GM12873 (cell line): ENCODE results near the gene TXN2.
A peak's percentile ranks its signal among the peaks of the same experiment; 100 is the strongest.

Experiments
- TF ChIP-seq, protein P1 (sequence below): IDR thresholded peaks from 2 replicates; pipeline ENCODE4 v1.5.1; 2012; ENCODE audit warnings: low read depth, mild to moderate bottlenecking, moderate library complexity, low read length, control low read depth; ENCODE audit not compliant: insufficient read depth; ENCODE audit errors: missing control alignments

TXN2 gene

DNA sequence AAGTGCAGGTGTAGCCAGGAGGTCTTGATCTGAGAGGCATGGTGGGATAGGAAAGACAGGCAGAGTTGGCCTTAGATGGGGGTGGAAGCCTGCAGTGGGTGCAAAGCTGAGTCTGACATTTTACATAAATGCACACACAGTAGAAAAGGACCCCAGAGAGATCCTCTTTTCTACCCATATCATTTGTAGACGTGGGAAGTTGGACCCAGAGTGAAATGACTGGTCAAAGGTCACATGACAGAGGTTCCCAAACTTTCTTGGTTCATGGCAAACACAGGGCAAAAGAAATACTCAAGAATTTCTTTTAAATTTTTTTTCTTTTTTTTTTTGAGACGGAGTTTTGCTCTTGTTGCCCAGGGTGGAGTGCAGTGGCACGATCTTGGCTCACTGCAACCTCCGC lies 31.6 kb upstream of the TXN2 start:
- TF ChIP-seq, protein P1, sequence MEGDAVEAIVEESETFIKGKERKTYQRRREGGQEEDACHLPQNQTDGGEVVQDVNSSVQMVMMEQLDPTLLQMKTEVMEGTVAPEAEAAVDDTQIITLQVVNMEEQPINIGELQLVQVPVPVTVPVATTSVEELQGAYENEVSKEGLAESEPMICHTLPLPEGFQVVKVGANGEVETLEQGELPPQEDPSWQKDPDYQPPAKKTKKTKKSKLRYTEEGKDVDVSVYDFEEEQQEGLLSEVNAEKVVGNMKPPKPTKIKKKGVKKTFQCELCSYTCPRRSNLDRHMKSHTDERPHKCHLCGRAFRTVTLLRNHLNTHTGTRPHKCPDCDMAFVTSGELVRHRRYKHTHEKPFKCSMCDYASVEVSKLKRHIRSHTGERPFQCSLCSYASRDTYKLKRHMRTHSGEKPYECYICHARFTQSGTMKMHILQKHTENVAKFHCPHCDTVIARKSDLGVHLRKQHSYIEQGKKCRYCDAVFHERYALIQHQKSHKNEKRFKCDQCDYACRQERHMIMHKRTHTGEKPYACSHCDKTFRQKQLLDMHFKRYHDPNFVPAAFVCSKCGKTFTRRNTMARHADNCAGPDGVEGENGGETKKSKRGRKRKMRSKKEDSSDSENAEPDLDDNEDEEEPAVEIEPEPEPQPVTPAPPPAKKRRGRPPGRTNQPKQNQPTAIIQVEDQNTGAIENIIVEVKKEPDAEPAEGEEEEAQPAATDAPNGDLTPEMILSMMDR: no peak

- TF ChIP-seq, protein P1: no peak
These were observed 30.9 kb upstream of the TXN2 start for GRCh38 chr22:36512333-36512732.

GRCh38 chr22:36510966-36511881 lies 29.8 kb upstream of the TXN2 start:
- TF ChIP-seq, protein P1: peak; percentile 71

- TF ChIP-seq, protein P1: no peak
These were observed 28.9 kb upstream of the TXN2 start for GRCh38 chr22:36510384-36510783.

DNA sequence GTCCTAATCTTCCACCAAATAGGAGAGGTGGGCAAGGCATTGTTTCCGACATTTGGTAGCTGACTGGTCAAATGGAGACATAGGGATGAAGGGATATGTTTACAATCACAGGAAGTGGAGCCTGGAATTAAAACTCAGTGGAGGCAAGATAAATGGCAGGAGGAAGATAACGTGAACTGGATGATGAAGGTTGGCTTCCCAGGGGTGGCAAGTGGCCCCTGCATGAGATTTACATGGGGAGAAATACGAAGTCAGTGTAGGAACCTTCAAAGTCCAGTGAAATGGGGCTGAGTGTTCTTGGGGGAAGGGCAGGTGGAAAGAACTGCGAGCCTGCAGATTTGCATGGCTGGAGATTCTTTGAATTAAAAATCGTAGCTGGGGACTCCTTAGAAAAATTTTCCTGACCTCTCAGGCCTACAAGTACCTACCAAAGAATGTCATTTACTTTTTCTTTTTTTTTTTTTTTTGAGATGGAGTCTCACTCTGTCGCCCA lies 26.1 kb upstream of the TXN2 start:
- TF ChIP-seq, protein P1: no peak

DNA sequence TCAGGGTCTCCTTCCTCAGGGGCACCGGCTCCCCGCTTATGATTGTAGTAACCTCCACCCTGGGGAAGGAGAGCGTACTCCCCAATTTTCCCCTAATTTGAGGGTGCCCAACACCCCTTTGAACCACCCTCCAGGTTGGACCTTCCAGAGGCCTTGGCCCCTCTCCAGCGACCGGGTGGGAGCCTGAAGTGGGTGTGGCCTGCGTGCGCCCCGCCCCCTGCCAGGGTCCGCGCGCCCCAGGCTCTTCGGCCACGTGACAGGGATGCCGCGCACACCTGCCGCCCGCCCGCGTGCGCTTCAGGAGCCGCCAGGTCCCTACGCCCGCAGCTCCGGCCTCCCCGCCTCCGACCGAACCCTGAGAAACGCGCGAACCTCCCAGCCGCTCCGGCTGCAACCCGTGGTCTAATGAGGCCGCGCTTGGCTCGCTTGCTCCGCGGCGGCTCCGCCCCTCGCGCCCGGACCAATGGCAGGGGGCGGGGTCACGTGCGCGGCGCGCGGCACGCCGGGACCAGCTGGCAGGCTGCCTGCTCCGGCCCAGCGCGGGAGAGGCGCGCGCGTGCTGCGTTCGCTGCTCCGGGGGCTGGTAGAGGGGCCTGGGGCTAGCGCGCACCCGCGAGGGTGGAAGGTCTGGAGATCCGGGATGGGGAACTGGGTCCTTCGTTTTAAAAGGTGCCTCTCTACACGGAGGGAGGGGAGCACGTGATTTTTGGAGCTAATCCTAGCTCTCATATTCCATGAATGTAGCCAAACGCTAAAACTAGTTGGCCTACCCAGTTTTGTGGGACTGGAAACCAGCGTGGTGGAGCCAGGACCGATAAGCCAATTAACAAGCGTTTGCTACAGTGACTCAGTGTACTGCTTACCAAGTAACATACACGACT lies 25.4 kb upstream of the TXN2 start, which contains the start of gene FOXRED2:
FOXRED2 (minus strand) TSS at position 404 of the 881 bp plus-strand sequence. CDS start 618 bp downstream, outside the sequence.
- TF ChIP-seq, protein P1: no peak

DNA sequence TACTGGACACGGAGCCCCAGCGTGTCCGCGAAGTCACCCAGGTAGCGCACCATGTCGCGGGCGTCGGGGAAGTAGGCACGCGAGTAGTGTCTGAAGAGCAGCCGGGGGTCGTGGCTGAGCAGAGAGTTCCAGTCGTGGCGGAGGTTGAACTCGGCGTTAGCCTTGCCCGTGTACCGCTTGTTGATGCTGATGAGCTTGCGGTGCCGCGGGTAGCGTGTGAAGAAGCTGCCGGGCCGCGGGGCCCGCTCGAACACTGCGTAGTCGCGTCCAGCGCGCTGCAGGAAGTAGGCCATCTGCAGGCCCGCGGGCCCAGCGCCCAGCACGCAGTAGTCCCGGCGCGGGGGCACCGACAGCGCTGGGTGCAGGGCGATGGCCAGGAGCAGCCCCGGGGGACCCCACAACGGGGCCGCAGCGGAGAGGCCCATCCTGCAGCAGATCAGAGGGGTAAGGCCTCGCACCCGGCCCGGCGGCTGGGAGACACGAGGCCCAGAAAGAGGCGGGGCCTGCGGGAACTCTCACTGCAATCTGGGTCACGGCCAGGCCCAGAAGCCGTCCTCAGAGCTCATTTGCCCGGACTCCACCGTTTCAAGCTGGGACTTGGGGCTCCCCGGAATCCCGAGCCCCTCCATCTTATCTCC lies 24.7 kb upstream of the TXN2 start:
- TF ChIP-seq, protein P1: no peak
